Esophagus squamous epithelium (tissue), 5 donors: ENCODE results near the gene XG. TPM values are rescaled to one million over a fixed set of nuclear protein-coding genes. Genes with fewer than 3 reads are reported as not detected.
"Not testable (repeated sequence)": the region's sequence is repeated elsewhere in the genome, so short reads cannot be mapped to it uniquely, and the experiment has no call there.

Source experiments
- DNase-seq: peaks from one replicate; lab custom pipeline; 2025; lab: John Stamatoyannopoulos, UW
- H3K27ac ChIP-seq, 4 donors: fragments of 200-600 bp; sonication (generic); one replicate each; pipeline ENCODE4 v1.5.1; 2016 to 2019; ENCODE audit warnings: mild to moderate bottlenecking in 1 of 4
- H3K27me3 ChIP-seq, 4 donors: fragments of 200-600 bp; sonication (generic); 1 replicate in 3 of 4; 2 replicates in 1 of 4; pipeline versions ENCODE4 v1.5.1 to v1.6.0; 2017 to 2021; ENCODE audit warnings: antibody characterized with exemption in 1 of 4
- H3K36me3 ChIP-seq, 3 donors: fragments of 200-600 bp; sonication (generic); one replicate each; pipeline ENCODE4 v1.5.1; 2016 to 2019
- H3K4me1 ChIP-seq, 3 donors: fragments of 200-600 bp; sonication (generic); one replicate each; pipeline ENCODE4 v1.5.1; 2017 to 2019
- H3K4me3 ChIP-seq, 4 donors: fragments of 200-600 bp; sonication (generic); 1 replicate in 3 of 4; 2 replicates in 1 of 4; pipeline ENCODE4 v1.5.1; 2016 to 2019; ENCODE audit warnings: mild to moderate bottlenecking in 2 of 4, moderate library complexity in 1 of 4
- H3K9me3 ChIP-seq, 3 donors: fragments of 200-600 bp; sonication (generic); one replicate each; pipeline ENCODE4 v1.5.1; 2016 to 2019
- POLR2A ChIP-seq, 4 donors: fragments of 450-650 bp; IDR thresholded peaks; one replicate each; pipeline ENCODE4 v1.6.1; 2017; ENCODE audit warnings: antibody characterized with exemption in 4 of 4, mild to moderate bottlenecking in 4 of 4, moderate library complexity in 3 of 4
- WGBS, 2 donors: methylation state at CpG; one replicate each; pipeline ENCODE4 v1.1.5; 2018; 5-methylcytosine and 5-hydroxymethylcytosine counted together
- intact Hi-C: fragments of 100-400 bp; cut with DNase I; formaldehyde crosslinking; loops from one replicate; pipeline ENCODE4 v1.15.0; 2022
- total RNA-seq, 4 donors: library from RNA; depleted of rRNA; stranded (reverse); fragments of >200 nt; gene quantifications; one replicate each; pipeline ENCODE4 v1.1.0, GENCODE V29; 2016
- TF ChIP-seq, protein P1 (sequence below), 6 experiments: fragments of 450-650 bp in 4 of 6; fragments of 200-600 bp in 2 of 6; sonication (generic) in 2 of 6; IDR thresholded peaks; one replicate each; pipeline ENCODE4 v1.5.1; 2016 to 2019; ENCODE audit warnings: antibody characterized with exemption in 6 of 6, mild to moderate bottlenecking in 4 of 6, moderate library complexity in 4 of 6
- donor health status: DM: yes; HTN: yes; CAD: no.

XG gene
- total RNA-seq, 4 donors from 2014 or later: 8.0 to 16.9 (median 11.8) TPM

DNA sequence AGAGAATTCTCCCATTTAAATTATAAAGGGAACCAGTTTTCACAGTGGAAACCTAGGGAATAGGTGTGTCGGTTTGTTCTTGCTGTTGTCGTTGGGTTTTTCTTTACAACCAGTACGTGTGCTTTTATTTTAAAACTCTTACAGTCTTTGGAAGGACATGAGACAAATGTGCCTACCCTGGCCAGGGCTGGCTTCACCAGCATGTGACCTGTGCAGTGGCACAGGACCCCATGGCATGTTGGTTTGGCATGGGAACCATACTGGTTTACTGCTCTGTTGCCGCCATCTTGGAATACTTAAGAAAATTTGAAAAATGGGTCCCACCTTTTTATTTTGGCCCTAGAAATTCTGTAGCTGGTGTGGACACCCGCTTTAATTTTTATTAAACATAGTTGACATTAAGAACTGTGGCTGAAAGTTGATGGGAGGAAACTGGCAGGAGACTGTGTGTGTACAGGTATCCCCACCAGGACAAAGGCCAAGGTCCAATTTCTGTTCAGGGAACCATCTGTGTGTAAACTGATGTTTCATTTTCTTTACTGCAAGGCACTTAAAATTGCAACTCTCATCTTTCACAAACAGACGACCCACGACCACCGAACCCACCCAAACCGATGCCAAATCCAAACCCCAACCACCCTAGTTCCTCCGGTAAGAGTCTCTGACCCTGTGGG is 31.9 kb upstream of the XG start:
- Histone ChIP-seq H3K4me3 (no peak overlapping the region), H3K27me3 (no peaks in the 10 kb centered on the region), H3K27ac (no peak overlapping the region), H3K36me3 (peaks cover 31 to 100% (median 36%) of the 10 kb centered on the region in 3 donors), H3K4me1 (no peaks in the 10 kb centered on the region), H3K9me3 (no peaks in the 10 kb centered on the region)
- 94 to 96% methylated on average over 10 of the region's 10 CpGs for WGBS, 2 donors
- TF ChIP-seq, protein P1, sequence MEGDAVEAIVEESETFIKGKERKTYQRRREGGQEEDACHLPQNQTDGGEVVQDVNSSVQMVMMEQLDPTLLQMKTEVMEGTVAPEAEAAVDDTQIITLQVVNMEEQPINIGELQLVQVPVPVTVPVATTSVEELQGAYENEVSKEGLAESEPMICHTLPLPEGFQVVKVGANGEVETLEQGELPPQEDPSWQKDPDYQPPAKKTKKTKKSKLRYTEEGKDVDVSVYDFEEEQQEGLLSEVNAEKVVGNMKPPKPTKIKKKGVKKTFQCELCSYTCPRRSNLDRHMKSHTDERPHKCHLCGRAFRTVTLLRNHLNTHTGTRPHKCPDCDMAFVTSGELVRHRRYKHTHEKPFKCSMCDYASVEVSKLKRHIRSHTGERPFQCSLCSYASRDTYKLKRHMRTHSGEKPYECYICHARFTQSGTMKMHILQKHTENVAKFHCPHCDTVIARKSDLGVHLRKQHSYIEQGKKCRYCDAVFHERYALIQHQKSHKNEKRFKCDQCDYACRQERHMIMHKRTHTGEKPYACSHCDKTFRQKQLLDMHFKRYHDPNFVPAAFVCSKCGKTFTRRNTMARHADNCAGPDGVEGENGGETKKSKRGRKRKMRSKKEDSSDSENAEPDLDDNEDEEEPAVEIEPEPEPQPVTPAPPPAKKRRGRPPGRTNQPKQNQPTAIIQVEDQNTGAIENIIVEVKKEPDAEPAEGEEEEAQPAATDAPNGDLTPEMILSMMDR (IDR thresholded peaks at IDR 0.05): no peak
- TF ChIP-seq POLR2A (IDR thresholded peaks at IDR 0.05): no peak
- intact Hi-C loops: no loop called here
- DNase-seq: no peak

GRCh38 chrX:2723286-2723879 is 28.5 kb upstream of the XG start:
- WGBS, 2 donors: 91 to 92% methylated on average over 17 to 20 of the region's 20 CpGs
- H3K27ac ChIP-seq: no peak overlapping the region
- no peaks in the 10 kb centered on the region for H3K4me1 ChIP-seq
- TF ChIP-seq POLR2A (IDR thresholded peaks at IDR 0.05): no peak
- TF ChIP-seq, protein P1 (IDR thresholded peaks at IDR 0.05): no peak
- intact Hi-C loops: no loop called here
- DNase-seq: no peak
- H3K4me3 ChIP-seq: no peak overlapping the region
- no peaks in the 10 kb centered on the region for H3K9me3 ChIP-seq
- H3K36me3 ChIP-seq: peaks cover 38 to 100% (median 51%) of the 10 kb centered on the region in 3 donors
- no peaks in the 10 kb centered on the region for H3K27me3 ChIP-seq

GRCh38 chrX:2727264-2727663 is 24.6 kb upstream of the XG start:
- intact Hi-C loops, H3K27me3 ChIP-seq, H3K4me1 ChIP-seq, H3K4me3 ChIP-seq, H3K9me3 ChIP-seq, H3K27ac ChIP-seq, DNase-seq: not testable (repeated sequence)
- 91 to 100% methylated on average over 4 to 11 of the region's 11 CpGs for WGBS, 2 donors
- H3K36me3 ChIP-seq: peaks cover 28 to 100% (median 40%) of the 10 kb centered on the region in 3 donors

GRCh38 chrX:2732076-2732475 is 19.8 kb upstream of the XG start:
- no peak for DNase-seq
- Histone ChIP-seq H3K9me3 (no peaks in the 10 kb centered on the region), H3K27ac (no peak overlapping the region), H3K4me1 (no peaks in the 10 kb centered on the region), H3K36me3 (peaks cover 7 to 93% (median 8%) of the 10 kb centered on the region in 3 donors), H3K27me3 (no peaks in the 10 kb centered on the region), H3K4me3 (no peak overlapping the region)
- WGBS, 2 donors: 61 to 84% methylated on average over 7 of the region's 9 CpGs
- TF ChIP-seq, protein P1 (IDR thresholded peaks at IDR 0.05): no peak
- no peak for TF ChIP-seq POLR2A (IDR thresholded peaks at IDR 0.05)
- intact Hi-C loops: no loop called here

DNA sequence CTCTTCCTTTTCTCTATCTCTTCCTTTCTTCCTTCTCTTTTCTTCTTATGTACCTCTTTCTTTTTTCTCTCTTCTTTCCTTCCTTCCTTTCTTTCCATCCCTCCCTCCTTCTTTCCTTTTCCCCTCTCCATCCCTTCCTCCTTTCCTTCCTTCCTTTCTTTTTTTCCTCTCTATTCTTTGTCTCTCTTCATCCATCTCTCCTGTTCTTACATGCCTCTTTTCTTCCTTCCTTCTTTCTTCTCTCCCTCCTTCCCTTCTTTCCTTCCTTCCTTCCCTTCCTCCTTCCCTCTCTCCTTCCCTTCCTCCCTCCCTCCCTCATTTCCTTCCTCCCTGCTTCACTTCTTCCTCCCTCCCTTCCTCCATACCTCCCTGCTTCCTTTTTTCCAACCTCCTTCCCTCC is 19.2 kb upstream of the XG start:
- H3K4me1 ChIP-seq: no peaks in the 10 kb centered on the region
- no peak overlapping the region for H3K4me3 ChIP-seq
- no peak overlapping the region for H3K27ac ChIP-seq
- no peak for DNase-seq
- no peaks in the 10 kb centered on the region for H3K27me3 ChIP-seq
- no peak for TF ChIP-seq POLR2A (IDR thresholded peaks at IDR 0.05)
- TF ChIP-seq, protein P1 (IDR thresholded peaks at IDR 0.05): no peak
- H3K36me3 ChIP-seq: peaks cover under 1 to 93% (median 8%) of the 10 kb centered on the region in 3 donors
- H3K9me3 ChIP-seq: no peaks in the 10 kb centered on the region
- intact Hi-C loops: no loop called here
